Spleen (tissue), 11 donors: Measurements from ENCODE around the gene ENTPD3. TPM values are rescaled to one million over a fixed set of nuclear protein-coding genes. Genes with fewer than 3 reads are reported as not detected.

Experiments used
- DNase-seq: peaks from one replicate; pipeline ENCODE4 v3.0.0-alpha.2; 2020
- H3K27ac ChIP-seq, 8 donors: fragments of 200-600 bp; sonication (generic) in 7 of 8; 1 replicate in 4 of 8; 2 replicates in 4 of 8; pipeline versions ENCODE4 v1.5.0 to v1.8.0; 2016 to 2021; ENCODE audit warnings: inconsistent platforms in 4 of 8, mild to moderate bottlenecking in 4 of 8, moderate library complexity in 1 of 8
- H3K27me3 ChIP-seq, 7 donors: fragments of 200-600 bp; sonication (generic) in 6 of 7; replicated peaks in 1 of 7; 1 replicate in 4 of 7; 2 replicates in 3 of 7; pipeline versions ENCODE4 v1.5.0 to v1.8.0; 2016 to 2021; ENCODE audit warnings: inconsistent platforms in 3 of 7, mild to moderate bottlenecking in 1 of 7
- H3K36me3 ChIP-seq, 6 donors: fragments of 200-600 bp; sonication (generic) in 5 of 6; 1 replicate in 4 of 6; 2 replicates in 2 of 6; pipeline versions ENCODE4 v1.5.0 to v1.8.0; 2016 to 2021; ENCODE audit warnings: inconsistent platforms in 2 of 6
- H3K4me1 ChIP-seq, 6 donors: fragments of 200-600 bp; sonication (generic) in 5 of 6; 1 replicate in 3 of 6; 2 replicates in 3 of 6; pipeline versions ENCODE4 v1.5.0 to v1.8.0; 2016 to 2021; ENCODE audit warnings: inconsistent platforms in 3 of 6
- H3K4me3 ChIP-seq, 8 donors: fragments of 200-600 bp; sonication (generic) in 7 of 8; 1 replicate in 4 of 8; 2 replicates in 4 of 8; pipeline versions ENCODE4 v1.5.0 to v1.8.0; 2016 to 2021; ENCODE audit warnings: inconsistent platforms in 4 of 8, mild to moderate bottlenecking in 4 of 8, moderate library complexity in 2 of 8
- H3K9me3 ChIP-seq, 8 donors: fragments of 200-600 bp; sonication (generic) in 7 of 8; 1 replicate in 4 of 8; 2 replicates in 4 of 8; pipeline versions ENCODE4 v1.5.0 to v1.8.0; 2016 to 2021; ENCODE audit warnings: inconsistent platforms in 4 of 8
- CTCF ChIP-seq, 11 experiments: fragments of 200-600 bp in 7 of 11; fragments of 450-650 bp in 4 of 11; sonication (generic) in 4 of 11; IDR thresholded peaks in 8 of 11; conservative IDR thresholded peaks in 3 of 11; 1 replicate in 7 of 11; 2 replicates in 4 of 11; pipeline versions ENCODE4 v1.4.0 to v1.8.0; 2016 to 2021; ENCODE audit warnings: antibody characterized with exemption in 11 of 11, inconsistent platforms in 4 of 11, mild to moderate bottlenecking in 1 of 11
- POLR2A ChIP-seq, 3 donors: fragments of 450-650 bp; IDR thresholded peaks; one replicate each; pipeline ENCODE4 v1.5.1; 2017; ENCODE audit warnings: antibody characterized with exemption in 3 of 3, mild to moderate bottlenecking in 1 of 3
- POLR2AphosphoS5 ChIP-seq, 3 donors: sonication (generic); formaldehyde crosslinking; IDR thresholded peaks; one replicate each; pipeline ENCODE4 v1.5.1; 2017; ENCODE audit warnings: antibody characterized with exemption in 3 of 3
- WGBS, 5 donors: extraction: QIAGEN DNeasy Blood & Tissue Kit in 3 of 5; methylation state at CpG; one replicate each; pipeline versions ENCODE4 v1.1.5 to v1.1.7; 2013 to 2018; 5-methylcytosine and 5-hydroxymethylcytosine counted together
- intact Hi-C: fragments of 100-400 bp; cut with DNase I; formaldehyde crosslinking; loops from one replicate; pipeline ENCODE4 v1.15.0; 2023; ENCODE audit warnings: low total_unique reads
- polyA plus RNA-seq, 3 donors: library from polyadenylated mRNA; stranded (reverse); fragments of 200-250 nt; gene quantifications; one replicate each; pipeline ENCODE4 v1.2.1, GENCODE V29; 2013
- total RNA-seq, 7 donors: library from RNA; depleted of rRNA in 3 of 7; stranded (reverse); fragments of >200 nt in 3 of 7; fragmentation: NEBNext Ultra II Directional in 4 of 7; extraction: Animal tissue kit (Norgen Biotek cat#: 25700) in 4 of 7; gene quantifications; one replicate each; pipeline versions ENCODE4 v1.1.0 to v1.2.1, GENCODE V29; 2016 to 2021
- donor health status: healthy with polysubstance abuse.
- donor health status: DM: no; HTN: no; CAD: no; lungs with moderate emphysema.
- donor health status: DM: no; HTN: no; CAD: no.
- donor health status: Bipolar disorder and iron deficiency.
- donor health status: healthy.
- donor health status: DM: no; HTN: no; CAD: no.
- donor health status: DM: yes; HTN: yes; CAD: no.

ENTPD3 gene
- total and polyA plus RNA-seq, 10 donors, result 0.32 to 4.8 (median 1.9) TPM

- Histone ChIP-seq H3K4me3 (no peak overlapping the region), H3K4me1 (no peaks in the 10 kb centered on the region), H3K36me3 (peaks cover 0 to 5% (median 0%) of the 10 kb centered on the region in 6 donors), H3K27ac (no peak overlapping the region), H3K27me3 (no peaks in the 10 kb centered on the region), H3K9me3 (no peaks in the 10 kb centered on the region)
- 87 to 93% (median 90%) methylated on average over 2 of the region's 2 CpGs for WGBS, 5 donors
- intact Hi-C loops, result no loop called here
- no peak for DNase-seq
- TF ChIP-seq POLR2A (IDR thresholded peaks at IDR 0.05) (no peak), POLR2AphosphoS5 (IDR thresholded peaks at IDR 0.05) (no peak)
Measured at GRCh38 chr3:40417845-40418543, 31.0 kb downstream of the ENTPD3 start.

- no peak for DNase-seq
- Histone ChIP-seq H3K9me3 (no peaks in the 10 kb centered on the region), H3K4me3 (no peak overlapping the region), H3K36me3 (peaks cover 0 to 15% (median 0%) of the 10 kb centered on the region in 6 donors), H3K27me3 (no peaks in the 10 kb centered on the region), H3K27ac (no peak overlapping the region), H3K4me1 (no peaks in the 10 kb centered on the region)
- intact Hi-C loops, result no loop called here
- TF ChIP-seq POLR2A (IDR thresholded peaks at IDR 0.05), result no peak
- no peak for TF ChIP-seq CTCF (IDR thresholded peaks at IDR 0.05 in 8 of 11, conservative IDR thresholded peaks at IDR 0.05 in 3 of 11)
- TF ChIP-seq POLR2AphosphoS5 (IDR thresholded peaks at IDR 0.05), result no peak
- WGBS, 5 donors, result 69 to 97% (median 74%) methylated on average over 1 of the region's 1 CpG
Measured at GRCh38 chr3:40422861-40423260, 35.9 kb downstream of the ENTPD3 start.

DNA sequence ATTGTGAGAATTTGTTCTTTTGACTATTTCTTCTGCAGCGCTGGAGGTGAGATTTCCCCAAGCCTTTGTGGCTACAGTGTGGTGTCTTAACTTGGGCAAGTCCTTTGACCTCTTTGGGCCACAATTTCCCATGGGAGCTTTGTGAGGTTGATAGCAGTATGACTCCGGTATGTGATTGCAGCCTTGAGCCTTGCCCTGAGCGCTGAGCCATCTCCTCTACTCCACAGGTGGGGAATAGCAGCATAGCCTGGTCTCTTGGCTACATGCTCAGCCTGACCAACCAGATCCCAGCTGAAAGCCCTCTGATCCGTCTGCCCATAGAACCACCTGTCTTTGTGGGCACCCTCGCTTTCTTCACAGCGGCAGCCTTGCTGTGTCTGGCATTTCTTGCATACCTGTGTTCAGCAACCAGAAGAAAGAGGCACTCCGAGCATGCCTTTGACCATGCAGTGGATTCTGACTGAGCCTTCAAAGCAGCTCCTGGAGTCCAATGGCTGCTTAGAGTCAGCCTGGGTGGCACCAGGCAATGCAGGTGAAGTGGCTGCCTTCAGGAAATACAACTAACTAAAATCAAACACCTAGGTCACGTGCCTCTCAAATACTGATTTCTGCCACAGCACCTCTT, 40.2 kb downstream of the ENTPD3 start:
- intact Hi-C loops, result no loop called here
- H3K4me1 ChIP-seq, result no peaks in the 10 kb centered on the region
- 82 to 93% (median 86%) methylated on average over 8 of the region's 8 CpGs for WGBS, 5 donors
- DNase-seq, result no peak
- TF ChIP-seq POLR2A (IDR thresholded peaks at IDR 0.05) (no peak), CTCF (IDR thresholded peaks at IDR 0.05 in 8 of 11, conservative IDR thresholded peaks at IDR 0.05 in 3 of 11) (no peak), POLR2AphosphoS5 (IDR thresholded peaks at IDR 0.05) (no peak)
- no peak overlapping the region for H3K4me3 ChIP-seq
- no peak overlapping the region for H3K27ac ChIP-seq
- H3K9me3 ChIP-seq, result no peaks in the 10 kb centered on the region
- H3K36me3 ChIP-seq, result peaks cover 0 to 15% (median 0%) of the 10 kb centered on the region in 6 donors
- H3K27me3 ChIP-seq, result no peaks in the 10 kb centered on the region

- H3K9me3 ChIP-seq, result no peaks in the 10 kb centered on the region
Measured at GRCh38 chr3:40432793-40433192, 45.8 kb downstream of the ENTPD3 start.

More at GRCh38 chr3:40432793-40433192, 45.8 kb downstream of the ENTPD3 start:
- TF ChIP-seq CTCF (IDR thresholded peaks at IDR 0.05 in 8 of 11, conservative IDR thresholded peaks at IDR 0.05 in 3 of 11) (no peak), POLR2A (IDR thresholded peaks at IDR 0.05) (no peak), POLR2AphosphoS5 (IDR thresholded peaks at IDR 0.05) (no peak)
- Histone ChIP-seq H3K36me3 (no peaks in the 10 kb centered on the region), H3K27ac (no peak overlapping the region), H3K4me1 (no peaks in the 10 kb centered on the region), H3K4me3 (no peak overlapping the region), H3K27me3 (no peaks in the 10 kb centered on the region)
- 79 to 95% (median 86%) methylated on average over 2 of the region's 2 CpGs for WGBS, 5 donors
- intact Hi-C loops, result no loop called here
- DNase-seq, result no peak
